ENCODE measurements around the gene EHMT1. TPM values are rescaled to one million over a fixed set of nuclear protein-coding genes. Genes with fewer than 3 reads are reported as not detected.

Gene EHMT1
- total and polyA plus RNA-seq, 4 experiments from 2014 or later, result 6.7 to 118 (median 67.5) TPM

DNA sequence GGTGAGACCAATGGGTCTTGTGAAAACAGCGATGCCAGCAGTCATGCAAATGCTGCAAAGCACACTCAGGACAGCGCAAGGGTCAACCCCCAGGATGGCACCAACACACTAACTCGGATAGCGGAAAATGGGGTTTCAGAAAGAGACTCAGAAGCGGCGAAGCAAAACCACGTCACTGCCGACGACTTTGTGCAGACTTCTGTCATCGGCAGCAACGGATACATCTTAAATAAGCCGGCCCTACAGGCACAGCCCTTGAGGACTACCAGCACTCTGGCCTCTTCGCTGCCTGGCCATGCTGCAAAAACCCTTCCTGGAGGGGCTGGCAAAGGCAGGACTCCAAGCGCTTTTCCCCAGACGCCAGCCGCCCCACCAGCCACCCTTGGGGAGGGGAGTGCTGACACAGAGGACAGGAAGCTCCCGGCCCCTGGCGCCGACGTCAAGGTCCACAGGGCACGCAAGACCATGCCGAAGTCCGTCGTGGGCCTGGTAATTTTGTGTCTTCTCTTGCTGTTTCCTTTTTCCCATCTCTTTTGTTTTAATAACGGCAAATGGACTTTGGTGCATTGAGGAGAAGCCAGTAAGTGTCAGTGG, 98.0 kb downstream of the EHMT1 start:
- CTCF ChIA-PET (ENCODE audit: partially characterized antibody), result interaction anchor here (1.6 kb wide), 1 partner anchor 46 kb away, joined by 3 read pairs; no protein-coding TSS in a partner anchor
- H3K36me3 Mint-ChIP-seq, result peaks cover 65 to 75% of the 10 kb centered on the region in 2 donors

DNA sequence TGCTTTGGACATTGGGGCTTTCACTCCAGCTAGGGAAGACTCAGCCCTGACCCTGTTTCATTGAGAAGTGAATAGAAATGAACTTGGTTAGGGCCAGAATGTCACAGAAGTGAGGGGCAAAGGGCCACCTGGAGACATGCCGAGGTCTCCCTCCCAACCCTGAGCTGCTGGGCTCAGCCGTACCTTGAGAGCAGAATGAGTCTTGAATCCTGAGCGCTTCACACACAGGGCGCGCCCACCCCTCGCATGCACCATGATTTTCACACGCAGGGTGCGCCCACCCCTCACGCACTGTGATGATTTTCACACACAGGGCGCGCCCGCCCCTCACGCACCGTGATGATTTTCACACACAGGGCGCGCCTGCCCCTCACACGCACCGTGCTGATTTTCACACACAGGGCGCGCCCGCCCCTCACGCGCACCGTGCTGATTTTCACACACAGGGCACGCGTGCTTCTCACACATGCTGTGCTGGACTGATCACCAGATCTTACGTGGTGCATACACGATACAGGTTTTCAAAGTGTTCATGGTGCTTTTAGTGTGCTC, 99.0 kb downstream of the EHMT1 start:
- POLR2A ChIA-PET (ENCODE audit: partially characterized antibody), result no interaction called here

More for the DNA sequence above, 98.0 kb downstream of the EHMT1 start:
- POLR2A ChIA-PET (ENCODE audit: partially characterized antibody), result no interaction called here
- no peak for DNase-seq
- peak overlapping the region in 5 of 7 donors; percentile 53 to 89 (median 74) for H3K27ac Mint-ChIP-seq
- Histone ChIP-seq H3K4me1 (ENCODE audit: insufficient read depth, low read length) (peaks cover 20% of the 10 kb centered on the region), H3K27ac (ENCODE audit: low read depth, low read length) (no peak overlapping the region), H3K27me3 (ENCODE audit: insufficient read depth, low read length) (no peaks in the 10 kb centered on the region), H3K36me3 (ENCODE audit: insufficient read depth, low read length) (peaks cover 29% of the 10 kb centered on the region), H3K9me3 (ENCODE audit: control insufficient read depth in 1 of 2, low read length in 2 of 2) (peaks cover 7 to 9% of the 10 kb centered on the region in 2 donors), H3K4me3 (ENCODE audit: low read length in 2 of 2) (no peak overlapping the region)
- no peaks in the 10 kb centered on the region for H3K27me3 Mint-ChIP-seq
- intact Hi-C loops (cut with micrococcal nuclease), result no loop called here
- peaks cover 0 to 49% (median 33%) of the 10 kb centered on the region in 8 donors for H3K9me3 Mint-ChIP-seq
- peak overlapping the region in 4 of 8 donors; percentile 12 to 64 (median 15) for H3K4me3 Mint-ChIP-seq
- H3K4me1 Mint-ChIP-seq, result peaks cover 24 to 53% (median 33%) of the 10 kb centered on the region in 4 donors

DNA sequence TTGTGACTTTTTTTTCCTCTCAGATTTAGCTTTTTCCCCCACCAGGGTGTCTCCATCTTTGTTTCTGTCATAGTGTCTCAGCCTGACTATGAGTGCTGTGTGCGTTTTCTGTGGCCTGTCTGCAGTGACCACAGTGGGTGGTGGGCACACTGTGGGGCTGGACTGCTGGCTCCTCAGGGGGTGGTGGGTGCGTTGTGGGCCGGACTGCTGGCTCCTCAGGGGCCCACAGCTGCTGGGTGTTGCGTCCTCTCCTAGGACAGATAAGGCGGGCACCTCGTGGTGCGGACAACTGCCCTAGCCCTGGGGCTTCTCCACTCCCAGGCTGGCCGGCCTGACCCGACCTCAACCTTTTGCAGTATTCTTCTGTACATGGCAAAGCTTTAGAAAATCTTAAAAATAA, 100.4 kb downstream of the EHMT1 start:
- POLR2A ChIA-PET (ENCODE audit: partially characterized antibody), result no interaction called here
- no peaks in the 10 kb centered on the region for H3K27me3 Mint-ChIP-seq
- H3K27ac Mint-ChIP-seq, result peak overlapping the region in 2 of 7 donors; percentile 7 to 68
- intact Hi-C loops (cut with micrococcal nuclease), result no loop called here
- no peak overlapping the region for H3K4me3 ChIP-seq (ENCODE audit: low read length in 2 of 2)
- peaks cover 29% of the 10 kb centered on the region for H3K36me3 ChIP-seq (ENCODE audit: insufficient read depth, low read length)
- no peak for DNase-seq
- CTCF ChIA-PET (ENCODE audit: partially characterized antibody), result no interaction called here
- H3K36me3 Mint-ChIP-seq, result peaks cover 57 to 66% of the 10 kb centered on the region in 2 donors
- peaks cover 0 to 54% (median 30%) of the 10 kb centered on the region in 8 donors for H3K9me3 Mint-ChIP-seq
- H3K4me1 Mint-ChIP-seq, result peaks cover 33 to 60% (median 39%) of the 10 kb centered on the region in 4 donors
- peaks cover 7 to 9% of the 10 kb centered on the region in 2 donors for H3K9me3 ChIP-seq (ENCODE audit: control insufficient read depth in 1 of 2, low read length in 2 of 2)
- H3K4me3 Mint-ChIP-seq, result no peak overlapping the region
- no peaks in the 10 kb centered on the region for H3K27me3 ChIP-seq (ENCODE audit: insufficient read depth, low read length)
- no peak overlapping the region for H3K27ac ChIP-seq (ENCODE audit: low read depth, low read length)
- H3K4me1 ChIP-seq (ENCODE audit: insufficient read depth, low read length), result peaks cover 45% of the 10 kb centered on the region

More for the DNA sequence above, 99.0 kb downstream of the EHMT1 start:
- intact Hi-C loops (cut with micrococcal nuclease), result no loop called here
- Histone ChIP-seq H3K27me3 (ENCODE audit: insufficient read depth, low read length) (no peaks in the 10 kb centered on the region), H3K4me1 (ENCODE audit: insufficient read depth, low read length) (peaks cover 31% of the 10 kb centered on the region), H3K36me3 (ENCODE audit: insufficient read depth, low read length) (peaks cover 29% of the 10 kb centered on the region), H3K4me3 (ENCODE audit: low read length in 2 of 2) (no peak overlapping the region), H3K27ac (ENCODE audit: low read depth, low read length) (no peak overlapping the region), H3K9me3 (ENCODE audit: control insufficient read depth in 1 of 2, low read length in 2 of 2) (peaks cover 7 to 9% of the 10 kb centered on the region in 2 donors)
- DNase-seq, result no peak
- CTCF ChIA-PET (ENCODE audit: partially characterized antibody), result interaction anchor here (0.7 to 1.6 kb wide), 2 partner anchors 16 to 47 kb away, joined by 3 read pairs; no protein-coding TSS in a partner anchor
- no peaks in the 10 kb centered on the region for H3K27me3 Mint-ChIP-seq
- peaks cover 61 to 69% of the 10 kb centered on the region in 2 donors for H3K36me3 Mint-ChIP-seq
- H3K27ac Mint-ChIP-seq, result peak overlapping the region in 2 of 7 donors; percentile 74 to 78
- peaks cover 0 to 54% (median 33%) of the 10 kb centered on the region in 8 donors for H3K9me3 Mint-ChIP-seq
- peaks cover 26 to 54% (median 33%) of the 10 kb centered on the region in 4 donors for H3K4me1 Mint-ChIP-seq
- no peak overlapping the region for H3K4me3 Mint-ChIP-seq

DNA sequence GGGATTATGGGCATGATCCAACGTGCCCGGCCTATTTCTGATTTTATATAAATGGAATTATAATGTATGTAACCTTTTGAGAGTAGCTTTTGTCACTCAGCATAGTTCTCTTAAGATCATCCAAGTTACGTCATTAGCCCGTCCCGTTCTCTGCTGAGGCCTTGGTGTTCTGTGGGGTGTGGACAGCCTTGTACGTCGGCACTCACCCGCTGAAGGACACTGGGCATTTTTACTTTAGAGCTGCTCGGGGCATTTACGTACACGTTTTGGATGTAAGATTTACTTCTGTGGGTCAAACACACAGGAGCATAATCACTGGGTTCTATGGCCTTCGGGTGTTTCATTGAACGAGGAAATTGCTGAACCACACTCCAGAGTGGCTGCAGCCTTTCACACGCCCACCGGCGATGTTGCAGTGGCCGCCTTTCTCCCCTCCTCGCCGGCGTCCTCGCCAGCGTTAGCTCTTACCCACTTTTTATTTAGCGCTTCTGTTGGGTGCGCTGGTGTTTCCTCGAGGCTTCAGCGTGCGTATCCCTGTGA, 101.8 kb downstream of the EHMT1 start:
- Histone ChIP-seq H3K36me3 (ENCODE audit: insufficient read depth, low read length) (peaks cover 29% of the 10 kb centered on the region), H3K9me3 (ENCODE audit: control insufficient read depth in 1 of 2, low read length in 2 of 2) (peaks cover 5 to 7% of the 10 kb centered on the region in 2 donors), H3K27ac (ENCODE audit: low read depth, low read length) (no peak overlapping the region), H3K4me3 (ENCODE audit: low read length in 2 of 2) (no peak overlapping the region), H3K4me1 (ENCODE audit: insufficient read depth, low read length) (peaks cover 42% of the 10 kb centered on the region), H3K27me3 (ENCODE audit: insufficient read depth, low read length) (no peaks in the 10 kb centered on the region)
- H3K36me3 Mint-ChIP-seq, result peaks cover 51 to 71% of the 10 kb centered on the region in 2 donors
- DNase-seq, result no peak
- H3K27ac Mint-ChIP-seq, result peak overlapping the region in 1 of 7 donors; percentile 82
- CTCF ChIA-PET (ENCODE audit: partially characterized antibody), result no interaction called here
- H3K4me3 Mint-ChIP-seq, result no peak overlapping the region
- POLR2A ChIA-PET (ENCODE audit: partially characterized antibody), result no interaction called here
- peaks cover 0 to 42% (median 21%) of the 10 kb centered on the region in 8 donors for H3K9me3 Mint-ChIP-seq
- intact Hi-C loops (cut with micrococcal nuclease), result loop anchor here (5.0 kb wide), 1 partner anchor 302 kb away; no protein-coding TSS in a partner anchor
- peaks cover 35 to 66% (median 43%) of the 10 kb centered on the region in 4 donors for H3K4me1 Mint-ChIP-seq
- no peaks in the 10 kb centered on the region for H3K27me3 Mint-ChIP-seq

DNA sequence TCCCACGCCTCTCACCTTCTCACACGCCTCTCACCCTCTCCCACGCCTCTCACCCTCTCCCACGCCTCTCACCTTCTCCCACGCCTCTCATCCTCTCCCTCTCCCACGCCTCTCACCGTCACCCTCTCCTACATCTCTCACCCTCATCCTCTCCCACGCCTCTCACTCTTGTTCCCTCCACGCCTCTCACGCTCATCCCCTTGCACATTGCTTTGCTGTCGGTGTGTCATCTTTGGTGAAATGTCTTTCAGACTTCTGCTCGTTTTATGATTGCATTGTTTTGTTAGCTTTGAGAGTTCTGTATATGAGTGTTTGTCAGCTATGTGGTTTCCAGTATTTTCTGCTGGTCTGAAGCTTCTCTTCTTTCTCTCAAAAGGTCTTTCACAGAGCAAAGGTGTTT, 102.7 kb downstream of the EHMT1 start:
- ChIA-PET CTCF (ENCODE audit: partially characterized antibody) (interaction anchor here (0.7 to 1.1 kb wide), 3 partner anchors 12 to 48 kb away, joined by 3 read pairs; no protein-coding TSS in a partner anchor), POLR2A (ENCODE audit: partially characterized antibody) (no interaction called here)
- H3K27me3 ChIP-seq (ENCODE audit: insufficient read depth, low read length), result no peaks in the 10 kb centered on the region
- H3K27ac Mint-ChIP-seq, result peak overlapping the region; percentile 15 to 95 (median 91)
- no peak overlapping the region for H3K4me3 ChIP-seq (ENCODE audit: low read length in 2 of 2)
- H3K27ac ChIP-seq (ENCODE audit: low read depth, low read length), result no peak overlapping the region
- peaks cover 53 to 74% of the 10 kb centered on the region in 2 donors for H3K36me3 Mint-ChIP-seq
- H3K4me1 ChIP-seq (ENCODE audit: insufficient read depth, low read length), result peaks cover 45% of the 10 kb centered on the region
- DNase-seq, result no peak
- peaks cover 36 to 71% (median 46%) of the 10 kb centered on the region in 4 donors for H3K4me1 Mint-ChIP-seq
- H3K36me3 ChIP-seq (ENCODE audit: insufficient read depth, low read length), result peaks cover 29% of the 10 kb centered on the region
- intact Hi-C loops (cut with micrococcal nuclease), result loop anchor here (5.0 kb wide), 1 partner anchor 301 kb away; no protein-coding TSS in a partner anchor
- H3K27me3 Mint-ChIP-seq, result no peaks in the 10 kb centered on the region
- H3K9me3 Mint-ChIP-seq, result peaks cover 0 to 41% (median 17%) of the 10 kb centered on the region in 8 donors
- H3K9me3 ChIP-seq (ENCODE audit: control insufficient read depth in 1 of 2, low read length in 2 of 2), result peaks cover under 1 to 4% of the 10 kb centered on the region in 2 donors
- H3K4me3 Mint-ChIP-seq, result peak overlapping the region; percentile 18 to 78 (median 65)

DNA sequence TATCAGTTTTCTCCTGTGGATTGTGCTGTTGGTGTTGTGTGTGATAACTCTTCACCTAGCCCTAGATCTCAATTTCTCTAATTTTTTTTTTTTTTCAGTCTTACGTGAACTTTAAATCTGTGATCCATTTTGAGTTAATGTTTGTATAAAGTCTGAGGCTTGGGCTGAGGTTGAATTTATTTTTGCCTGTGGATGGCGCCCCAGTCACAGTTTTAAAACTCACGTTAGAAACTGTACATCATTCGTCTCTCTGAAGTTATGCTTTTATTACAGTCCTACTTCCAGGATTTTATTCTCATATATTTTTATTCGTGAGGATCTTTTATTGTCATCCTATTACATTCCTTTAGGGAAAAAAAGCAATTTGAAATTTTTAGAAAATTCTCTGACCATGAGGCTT, 103.1 kb downstream of the EHMT1 start:
- peaks cover 39 to 71% (median 48%) of the 10 kb centered on the region in 4 donors for H3K4me1 Mint-ChIP-seq
- peak overlapping the region; percentile 86 to 95 (median 91) for H3K27ac Mint-ChIP-seq
- H3K36me3 Mint-ChIP-seq, result peaks cover 54 to 74% of the 10 kb centered on the region in 2 donors
- H3K4me3 Mint-ChIP-seq, result peak overlapping the region; percentile 18 to 78 (median 65)
- DNase-seq, result peak in 4 of 5 donors; percentile 29 to 48 (median 37)
- Histone ChIP-seq H3K9me3 (ENCODE audit: control insufficient read depth in 1 of 2, low read length in 2 of 2) (no peaks in the 10 kb centered on the region), H3K27me3 (ENCODE audit: insufficient read depth, low read length) (no peaks in the 10 kb centered on the region), H3K27ac (ENCODE audit: low read depth, low read length) (no peak overlapping the region), H3K4me1 (ENCODE audit: insufficient read depth, low read length) (peaks cover 45% of the 10 kb centered on the region), H3K36me3 (ENCODE audit: insufficient read depth, low read length) (peaks cover 28% of the 10 kb centered on the region), H3K4me3 (ENCODE audit: low read length in 2 of 2) (no peak overlapping the region)
- no peaks in the 10 kb centered on the region for H3K27me3 Mint-ChIP-seq
- POLR2A ChIA-PET (ENCODE audit: partially characterized antibody), result no interaction called here
- intact Hi-C loops (cut with micrococcal nuclease), result loop anchor here (5.0 kb wide), 1 partner anchor 300 kb away; no protein-coding TSS in a partner anchor
- CTCF ChIA-PET (ENCODE audit: partially characterized antibody), result interaction anchor here (0.7 to 1.1 kb wide), 3 partner anchors 13 to 49 kb away, joined by 3 read pairs; no protein-coding TSS in a partner anchor
- peaks cover 0 to 37% (median 15%) of the 10 kb centered on the region in 8 donors for H3K9me3 Mint-ChIP-seq

DNA sequence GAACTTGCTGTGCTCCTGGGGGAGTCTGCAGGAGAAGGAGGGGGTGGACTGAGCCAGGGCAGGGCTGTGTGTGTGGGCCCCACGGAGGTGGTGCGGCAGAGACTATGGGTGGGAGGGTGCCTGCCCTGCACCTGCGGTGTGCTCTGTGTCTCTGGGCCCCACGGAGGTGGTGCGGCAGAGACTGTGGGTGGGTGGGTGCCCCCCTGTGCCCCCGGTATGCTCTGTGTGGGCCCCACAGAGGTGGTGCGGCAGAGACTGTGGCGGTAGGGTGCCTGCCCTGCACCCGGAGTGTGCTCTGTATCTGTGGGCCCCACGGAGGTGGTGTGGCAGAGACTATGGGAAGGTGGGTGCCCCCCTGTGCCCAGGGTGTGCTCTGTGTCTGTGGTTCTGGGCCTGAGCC, 103.7 kb downstream of the EHMT1 start:
- H3K9me3 ChIP-seq (ENCODE audit: control insufficient read depth in 1 of 2, low read length in 2 of 2), result no peaks in the 10 kb centered on the region
- intact Hi-C loops (cut with micrococcal nuclease), result loop anchor here (5.0 kb wide), 1 partner anchor 300 kb away; no protein-coding TSS in a partner anchor
- peaks cover 0 to 33% (median 14%) of the 10 kb centered on the region in 8 donors for H3K9me3 Mint-ChIP-seq
- H3K36me3 Mint-ChIP-seq, result peaks cover 53 to 74% of the 10 kb centered on the region in 2 donors
- peaks cover 43 to 73% (median 51%) of the 10 kb centered on the region in 4 donors for H3K4me1 Mint-ChIP-seq
- H3K27ac Mint-ChIP-seq, result peak overlapping the region; percentile 86 to 95 (median 91)
- peaks cover 24% of the 10 kb centered on the region for H3K36me3 ChIP-seq (ENCODE audit: insufficient read depth, low read length)
- H3K4me3 Mint-ChIP-seq, result peak overlapping the region; percentile 18 to 75 (median 62)
- H3K27me3 Mint-ChIP-seq, result no peaks in the 10 kb centered on the region
- H3K27ac ChIP-seq (ENCODE audit: low read depth, low read length), result peak overlapping the region; percentile 35
- POLR2A ChIA-PET (ENCODE audit: partially characterized antibody), result no interaction called here
- DNase-seq, result peak in 3 of 5 donors; percentile 21 to 50 (median 22)
- no peak overlapping the region for H3K4me3 ChIP-seq (ENCODE audit: low read length in 2 of 2)
- CTCF ChIA-PET (ENCODE audit: partially characterized antibody), result no interaction called here
- peaks cover 45% of the 10 kb centered on the region for H3K4me1 ChIP-seq (ENCODE audit: insufficient read depth, low read length)
- H3K27me3 ChIP-seq (ENCODE audit: insufficient read depth, low read length), result no peaks in the 10 kb centered on the region

All from CD4-positive, alpha-beta memory T cell (primary cell).